Caco-2 (cell line): ENCODE data around the gene CRABP2. TPM values are rescaled to one million over a fixed set of nuclear protein-coding genes. Genes with fewer than 3 reads are reported as not detected.

Source experiments
- BruUV-seq: library from RNA; stranded (reverse); fragments of 400-500 nt; replicated peaks from 2 replicates; lab custom pipeline; 2021; lab: Mats Ljungman, UMichigan
- CTCF ChIA-PET: fragments of 300-600 bp; sonication (Branson Sonifier 250); formaldehyde crosslinking; loops from one replicate; lab custom pipeline; 2022; ENCODE audit warnings: antibody characterized with exemption; lab: Charles Lee
- POLR2A ChIA-PET: fragments of 300-600 bp; sonication (Branson Sonifier 250); formaldehyde crosslinking; loops from one replicate; lab custom pipeline; 2022; ENCODE audit warnings: antibody characterized with exemption; lab: Charles Lee
- DNase-seq, 2 experiments: peaks; one replicate each; pipeline versions ENCODE4 v3.0.0 to v3.0.0-alpha.2; 2020 to 2022
- H3K27me3 ChIP-seq: replicated peaks from 2 replicates; pipeline ENCODE4 v1.6.0; 2011; ENCODE audit warnings: low read length; ENCODE audit not compliant: control insufficient read depth, insufficient read depth
- H3K36me3 ChIP-seq: 2 replicates; pipeline ENCODE4 v1.5.1; 2011; ENCODE audit warnings: low read length; ENCODE audit not compliant: control insufficient read depth, insufficient read depth
- H3K4me1 ChIP-seq: fragments of 250-450 bp; sonication (Bioruptor Pico); 2 replicates; pipeline ENCODE4 v1.5.1; 2020; ENCODE audit warnings: mild to moderate bottlenecking
- H3K4me3 ChIP-seq: 2 replicates; pipeline ENCODE4 v1.5.1; 2011; ENCODE audit warnings: low read depth, mild to moderate bottlenecking, control low read depth, low read length
- H3K9me3 ChIP-seq: fragments of 250-450 bp; sonication (Bioruptor Pico); 2 replicates; pipeline ENCODE4 v1.5.1; 2020; ENCODE audit warnings: mild to moderate bottlenecking, moderate library complexity
- H3K27ac Mint-ChIP-seq: one replicate; pipeline ENCODE4 v1.8.0; 2022; ENCODE audit warnings: mixed read lengths; ENCODE audit not compliant: unreplicated experiment
- H3K27me3 Mint-ChIP-seq: one replicate; pipeline ENCODE4 v1.8.0; 2022; ENCODE audit warnings: mixed read lengths; ENCODE audit not compliant: insufficient read depth, unreplicated experiment
- H3K36me3 Mint-ChIP-seq: one replicate; pipeline ENCODE4 v1.8.0; 2022; ENCODE audit warnings: mild to moderate bottlenecking, mixed read lengths; ENCODE audit not compliant: insufficient read depth, unreplicated experiment
- H3K4me1 Mint-ChIP-seq: one replicate; pipeline ENCODE4 v1.8.0; 2022; ENCODE audit warnings: low read depth, mixed read lengths; ENCODE audit not compliant: unreplicated experiment
- H3K4me3 Mint-ChIP-seq: one replicate; pipeline ENCODE4 v1.8.0; 2022; ENCODE audit warnings: mild to moderate bottlenecking, moderate library complexity, mixed read lengths; ENCODE audit not compliant: unreplicated experiment
- H3K9me3 Mint-ChIP-seq: one replicate; pipeline ENCODE4 v1.8.0; 2022; ENCODE audit warnings: mixed read lengths; ENCODE audit not compliant: unreplicated experiment
- intact Hi-C: fragments of 100-400 bp; cut with micrococcal nuclease; formaldehyde crosslinking; loops from one replicate; pipeline ENCODE4 v1.10.0; 2022; ENCODE audit not compliant: unreplicated experiment
- total RNA-seq: library from RNA; stranded (reverse); gene quantifications from 2 replicates; pipeline ENCODE4 v1.2.3, GENCODE V29; 2022
- TF ChIP-seq, protein P1 (sequence below), 2 experiments: fragments of 200-600 bp in 1 of 2; IDR thresholded peaks; 1 replicate in 1 of 2; 2 replicates in 1 of 2; pipeline versions ENCODE4 v1.5.1 to v1.8.0; 2011 to 2022; ENCODE audit warnings: antibody characterized with exemption in 1 of 2, control low read depth in 1 of 2, inconsistent platforms in 1 of 2, low read depth in 1 of 2, low read length in 1 of 2, mild to moderate bottlenecking in 1 of 2, moderate library complexity in 1 of 2; ENCODE audit not compliant: insufficient read depth in 1 of 2, severe bottlenecking in 1 of 2, unreplicated experiment in 1 of 2

Gene CRABP2
- total RNA-seq, 1 experiment from 2014 or later: 27.1 TPM

DNA sequence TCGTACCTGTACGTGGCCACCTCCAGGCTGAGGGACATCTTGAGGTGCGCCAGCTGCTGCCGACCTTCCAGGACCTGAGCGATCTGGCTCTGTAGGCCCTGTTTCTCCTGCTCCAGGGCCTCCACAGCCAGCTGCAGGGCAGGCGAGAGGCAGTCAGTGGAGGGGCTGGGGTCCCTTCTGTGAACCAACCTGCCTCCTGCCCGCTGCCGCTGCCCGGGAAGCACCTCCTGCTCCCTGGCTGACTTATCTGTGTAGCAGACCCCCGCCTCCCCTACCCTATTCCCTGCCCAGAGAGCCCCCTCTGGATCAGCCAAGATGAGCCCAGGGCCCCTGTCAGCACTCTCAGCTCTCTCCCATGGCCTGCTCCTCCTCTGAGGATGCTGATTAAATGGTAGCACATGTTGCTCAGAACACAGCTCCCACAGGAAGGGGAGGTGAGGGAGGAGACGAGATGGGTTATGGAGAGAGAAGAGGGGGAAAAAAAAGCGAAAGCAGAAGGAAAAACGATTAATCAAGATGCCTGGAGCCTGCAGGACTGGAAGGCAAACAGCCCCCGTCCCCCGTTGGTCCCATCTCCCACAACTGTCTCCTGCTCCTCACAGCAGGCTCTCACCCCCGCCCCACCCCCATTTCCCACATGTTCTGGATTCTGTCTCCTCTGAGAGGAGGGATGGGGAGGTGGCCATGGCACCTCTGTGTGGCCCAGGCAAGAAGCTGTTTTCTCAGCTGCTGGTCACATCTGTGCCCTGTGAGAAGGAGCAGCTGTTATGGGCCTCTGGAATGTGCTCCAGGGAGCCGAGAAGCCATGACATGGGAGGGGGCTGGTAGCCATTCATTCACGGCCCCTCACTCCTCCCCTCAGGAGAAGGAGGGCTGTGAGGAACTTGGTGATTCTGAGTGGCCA is 29.9 kb downstream of the CRABP2 start:
- Mint-ChIP-seq H3K27ac (no peak overlapping the region), H3K4me1 (peaks cover 8% of the 10 kb centered on the region), H3K27me3 (peaks cover 7% of the 10 kb centered on the region), H3K9me3 (no peaks in the 10 kb centered on the region), H3K36me3 (peaks cover 6% of the 10 kb centered on the region), H3K4me3 (peak overlapping the region; percentile 86)
- BruUV-seq: no TSS peak
- TF ChIP-seq, protein P1, sequence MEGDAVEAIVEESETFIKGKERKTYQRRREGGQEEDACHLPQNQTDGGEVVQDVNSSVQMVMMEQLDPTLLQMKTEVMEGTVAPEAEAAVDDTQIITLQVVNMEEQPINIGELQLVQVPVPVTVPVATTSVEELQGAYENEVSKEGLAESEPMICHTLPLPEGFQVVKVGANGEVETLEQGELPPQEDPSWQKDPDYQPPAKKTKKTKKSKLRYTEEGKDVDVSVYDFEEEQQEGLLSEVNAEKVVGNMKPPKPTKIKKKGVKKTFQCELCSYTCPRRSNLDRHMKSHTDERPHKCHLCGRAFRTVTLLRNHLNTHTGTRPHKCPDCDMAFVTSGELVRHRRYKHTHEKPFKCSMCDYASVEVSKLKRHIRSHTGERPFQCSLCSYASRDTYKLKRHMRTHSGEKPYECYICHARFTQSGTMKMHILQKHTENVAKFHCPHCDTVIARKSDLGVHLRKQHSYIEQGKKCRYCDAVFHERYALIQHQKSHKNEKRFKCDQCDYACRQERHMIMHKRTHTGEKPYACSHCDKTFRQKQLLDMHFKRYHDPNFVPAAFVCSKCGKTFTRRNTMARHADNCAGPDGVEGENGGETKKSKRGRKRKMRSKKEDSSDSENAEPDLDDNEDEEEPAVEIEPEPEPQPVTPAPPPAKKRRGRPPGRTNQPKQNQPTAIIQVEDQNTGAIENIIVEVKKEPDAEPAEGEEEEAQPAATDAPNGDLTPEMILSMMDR (IDR thresholded peaks at IDR 0.05; ENCODE audit: insufficient read depth in 1 of 2, low read depth in 1 of 2, low read length in 1 of 2, severe bottlenecking in 1 of 2, unreplicated experiment in 1 of 2): no peak
- Histone ChIP-seq H3K9me3 (no peaks in the 10 kb centered on the region), H3K4me3 (peak overlapping the region; percentile 69), H3K27me3 (0 out of 2 replicates have a peak, but pooled peaks cover 2% of the 10 kb centered on the region), H3K36me3 (no peaks in the 10 kb centered on the region), H3K4me1 (peaks cover 21% of the 10 kb centered on the region; the same call in 1 of the 2 replicates)
- DNase-seq: no peak
- intact Hi-C loops: no loop called here
- POLR2A ChIA-PET: interaction anchor here (1.5 to 2.3 kb wide), 3 partner anchors 11 to 29 kb away, joined by 3 to 28 read pairs (median 19); partner anchors contain the start of gene CRABP2
- CTCF ChIA-PET: interaction anchor here (1.0 to 3.5 kb wide), 10 partner anchors 11 to 252 kb away, joined by 4 to 61 read pairs (median 17); partner anchors contain the start of genes CRABP2 and HAPLN2

DNA sequence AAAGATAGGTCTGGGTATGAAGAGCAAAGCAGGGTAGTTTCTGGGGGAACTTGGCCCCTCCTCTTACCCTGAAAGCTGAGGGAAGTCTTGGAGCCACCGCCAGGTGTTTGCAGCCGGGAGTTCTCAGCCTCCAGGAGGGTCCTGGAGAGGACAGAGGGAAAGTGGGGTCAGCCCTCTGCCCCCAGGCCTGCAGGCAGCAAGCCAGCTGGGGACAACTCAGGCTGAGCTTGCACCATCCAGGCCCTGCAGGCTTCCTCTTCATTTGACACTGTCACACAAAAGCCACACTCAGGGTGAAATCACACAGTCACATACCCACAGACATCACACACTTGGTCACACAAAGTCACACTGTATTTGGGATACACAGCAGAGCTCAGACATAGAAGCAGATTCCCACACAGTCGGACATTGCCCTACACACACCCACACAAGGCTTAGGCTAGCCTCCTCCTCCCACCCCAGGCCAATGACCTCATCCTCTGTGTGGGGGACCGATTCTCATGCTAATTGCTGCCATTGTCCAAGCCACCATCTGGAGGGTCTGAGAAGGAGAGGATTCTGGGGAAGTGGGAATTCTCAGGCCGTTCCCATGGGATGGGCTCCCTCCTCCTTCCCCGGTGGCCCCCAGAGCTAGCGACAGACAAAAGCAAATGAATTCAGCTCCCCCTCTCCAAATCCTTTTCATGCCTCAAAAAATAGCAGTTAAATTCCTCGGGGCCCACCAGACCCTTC is 31.8 kb downstream of the CRABP2 start:
- intact Hi-C loops: no loop called here
- no peaks in the 10 kb centered on the region for H3K27me3 ChIP-seq
- no peak overlapping the region for H3K4me3 ChIP-seq
- H3K9me3 ChIP-seq: no peaks in the 10 kb centered on the region
- peaks cover 28% of the 10 kb centered on the region for H3K4me1 ChIP-seq
- DNase-seq: no peak
- ChIA-PET CTCF (interaction anchor here (0.6 kb wide), 1 partner anchor 12 kb away, joined by 4 read pairs; no protein-coding TSS in a partner anchor), POLR2A (no interaction called here)
- Mint-ChIP-seq H3K27me3 (peaks cover 2% of the 10 kb centered on the region), H3K4me3 (no peak overlapping the region), H3K36me3 (peaks cover 6% of the 10 kb centered on the region), H3K27ac (no peak overlapping the region), H3K4me1 (peaks cover 19% of the 10 kb centered on the region), H3K9me3 (no peaks in the 10 kb centered on the region)
- no TSS peak for BruUV-seq
- TF ChIP-seq, protein P1 (IDR thresholded peaks at IDR 0.05; ENCODE audit: insufficient read depth in 1 of 2, low read depth in 1 of 2, low read length in 1 of 2, severe bottlenecking in 1 of 2, unreplicated experiment in 1 of 2): no peak
- H3K36me3 ChIP-seq: no peaks in the 10 kb centered on the region

DNA sequence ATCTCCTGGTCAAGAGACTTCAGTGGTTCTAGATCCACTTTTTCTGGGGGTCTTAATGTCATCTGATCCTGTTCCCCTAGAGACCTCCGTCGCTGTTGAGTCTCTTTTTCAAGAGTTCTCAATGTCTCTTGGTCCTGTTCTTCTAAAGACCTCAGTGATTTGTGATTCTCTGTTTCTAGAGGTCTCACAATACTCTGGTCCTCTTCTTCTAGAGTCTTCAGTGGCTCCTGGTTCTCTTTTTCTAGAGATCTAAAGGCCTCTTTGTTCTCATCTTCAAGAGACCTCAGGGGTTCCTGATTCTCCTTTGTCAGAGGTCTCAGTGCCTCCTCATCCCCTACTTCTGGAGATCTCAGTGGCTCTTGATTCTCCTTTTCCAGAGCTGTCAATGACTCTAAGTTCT is 33.6 kb downstream of the CRABP2 start:
- POLR2A ChIA-PET: no interaction called here
- intact Hi-C loops: no loop called here

More for the DNA sequence above, 33.6 kb downstream of the CRABP2 start:
- Mint-ChIP-seq H3K9me3 (no peaks in the 10 kb centered on the region), H3K27me3 (no peaks in the 10 kb centered on the region), H3K36me3 (peaks cover 6% of the 10 kb centered on the region), H3K4me1 (peaks cover 19% of the 10 kb centered on the region), H3K27ac (no peak overlapping the region), H3K4me3 (no peak overlapping the region)
- Histone ChIP-seq H3K4me3 (no peak overlapping the region), H3K9me3 (no peaks in the 10 kb centered on the region), H3K4me1 (peaks cover 31% of the 10 kb centered on the region), H3K36me3 (no peaks in the 10 kb centered on the region), H3K27me3 (no peaks in the 10 kb centered on the region)
- TF ChIP-seq, protein P1 (IDR thresholded peaks at IDR 0.05; ENCODE audit: insufficient read depth in 1 of 2, low read depth in 1 of 2, low read length in 1 of 2, severe bottlenecking in 1 of 2, unreplicated experiment in 1 of 2): no peak
- CTCF ChIA-PET: interaction anchor here (0.5 kb wide), 1 partner anchor 1698 kb away, joined by 5 read pairs; no protein-coding TSS in a partner anchor
- no peak for DNase-seq
- no TSS peak for BruUV-seq
